CD14-positive monocyte (primary cell): Measurements from ENCODE around the gene DENR. TPM values are rescaled to one million over a fixed set of nuclear protein-coding genes. Genes with fewer than 3 reads are reported as not detected.
A peak's percentile ranks its signal among the peaks of the same experiment; 100 is the strongest.

Experiments used
- DNase-seq, 3 donors: peaks; one replicate each; pipeline ENCODE4 v3.0.0-alpha.2; 2011 to 2022
- H2AFZ ChIP-seq: 2 replicates; pipeline ENCODE4 v1.6.0; 2012; ENCODE audit warnings: mild to moderate bottlenecking, low read depth, low read length, inconsistent platforms; ENCODE audit not compliant: insufficient read depth, poor library complexity, severe bottlenecking
- H3K27ac ChIP-seq, 2 donors: 1 replicate in 1 of 2; 2 replicates in 1 of 2; pipeline ENCODE4 v1.5.1; 2012 to 2013; ENCODE audit warnings: low read length in 2 of 2, control low read depth in 1 of 2, inconsistent platforms in 1 of 2, low read depth in 1 of 2, mild to moderate bottlenecking in 1 of 2
- H3K27me3 ChIP-seq, 2 donors: one replicate each; pipeline versions ENCODE4 v1.6.0 to v1.6.1; 2011 to 2013; ENCODE audit warnings: low read length in 2 of 2; ENCODE audit not compliant: control insufficient read depth in 2 of 2, insufficient read depth in 2 of 2
- H3K36me3 ChIP-seq, 2 donors: replicated peaks in 1 of 2; 1 replicate in 1 of 2; 2 replicates in 1 of 2; pipeline versions ENCODE4 v1.5.1 to v1.6.1; 2012 to 2013; ENCODE audit warnings: low read length in 2 of 2, control low read depth in 1 of 2, inconsistent platforms in 1 of 2, mild to moderate bottlenecking in 1 of 2; ENCODE audit not compliant: insufficient read depth in 2 of 2, control insufficient read depth in 1 of 2
- H3K4me1 ChIP-seq, 2 donors: 1 replicate in 1 of 2; 2 replicates in 1 of 2; pipeline versions ENCODE4 v1.5.1 to v1.6.1; 2012 to 2013; ENCODE audit warnings: low read length in 2 of 2, control low read depth in 1 of 2, inconsistent platforms in 1 of 2, mild to moderate bottlenecking in 1 of 2, moderate library complexity in 1 of 2; ENCODE audit not compliant: insufficient read depth in 2 of 2, control insufficient read depth in 1 of 2
- H3K4me2 ChIP-seq: replicated peaks from 2 replicates; pipeline ENCODE3; 2012; ENCODE audit warnings: low read length, moderate library complexity, mild to moderate bottlenecking; ENCODE audit not compliant: poor library complexity, severe bottlenecking; ENCODE audit errors: extremely low read depth
- H3K4me3 ChIP-seq, 3 experiments: fragments of 200-600 bp in 1 of 3; sonication (generic) in 1 of 3; replicated peaks in 1 of 3; 1 replicate in 2 of 3; 2 replicates in 1 of 3; pipeline ENCODE4 v1.5.1; 2011 to 2013; ENCODE audit warnings: low read length in 3 of 3, mild to moderate bottlenecking in 3 of 3, control low read depth in 2 of 3, low read depth in 2 of 3, inconsistent platforms in 1 of 3, moderate library complexity in 1 of 3
- H3K79me2 ChIP-seq: 2 replicates; pipeline ENCODE4 v1.6.0; 2012; ENCODE audit warnings: mild to moderate bottlenecking, control low read depth, inconsistent platforms, low read length, moderate library complexity; ENCODE audit not compliant: insufficient read depth
- H3K9ac ChIP-seq: 2 replicates; pipeline ENCODE4 v1.6.0; 2017; ENCODE audit warnings: low read length, mild to moderate bottlenecking; ENCODE audit not compliant: insufficient read depth, poor library complexity, severe bottlenecking
- H3K9me3 ChIP-seq, 2 donors: replicated peaks in 1 of 2; 1 replicate in 1 of 2; 2 replicates in 1 of 2; pipeline versions ENCODE4 v1.5.1 to v1.6.1; 2012 to 2013; ENCODE audit warnings: low read length in 2 of 2, control low read depth in 1 of 2; ENCODE audit not compliant: control insufficient read depth in 1 of 2, insufficient read depth in 1 of 2
- H4K20me1 ChIP-seq: 2 replicates; pipeline ENCODE4 v1.6.0; 2012; ENCODE audit warnings: mild to moderate bottlenecking, low read length, control low read depth, moderate library complexity; ENCODE audit not compliant: insufficient read depth
- H3K27ac Mint-ChIP-seq, 7 donors: one replicate each; pipeline ENCODE4 v1.8.0; 2020; ENCODE audit warnings: mild to moderate bottlenecking in 7 of 7, mixed read lengths in 7 of 7, moderate library complexity in 6 of 7, inconsistent platforms in 2 of 7
- H3K27me3 Mint-ChIP-seq, 3 donors: one replicate each; pipeline ENCODE4 v1.8.0; 2021 to 2022; ENCODE audit warnings: low read depth in 3 of 3, mild to moderate bottlenecking in 3 of 3, mixed read lengths in 3 of 3, moderate library complexity in 3 of 3, inconsistent platforms in 1 of 3
- H3K36me3 Mint-ChIP-seq, 2 donors: one replicate each; pipeline ENCODE4 v1.8.0; 2020; ENCODE audit warnings: mixed read lengths in 2 of 2, inconsistent platforms in 1 of 2, mild to moderate bottlenecking in 1 of 2
- H3K4me1 Mint-ChIP-seq: one replicate; pipeline ENCODE4 v1.8.0; 2020; ENCODE audit warnings: mild to moderate bottlenecking, mixed read lengths
- H3K4me3 Mint-ChIP-seq, 2 donors: one replicate each; pipeline ENCODE4 v1.8.0; 2020; ENCODE audit warnings: mild to moderate bottlenecking in 2 of 2, mixed read lengths in 2 of 2, moderate library complexity in 1 of 2
- H3K9me3 Mint-ChIP-seq, 7 donors: one replicate each; pipeline ENCODE4 v1.8.0; 2020 to 2022; ENCODE audit warnings: mixed read lengths in 7 of 7, mild to moderate bottlenecking in 6 of 7, moderate library complexity in 6 of 7, inconsistent platforms in 2 of 7
- CTCF ChIP-seq: fragments of 200-600 bp; IDR thresholded peaks from one replicate; pipeline ENCODE4 v1.8.0; 2022; ENCODE audit warnings: antibody characterized with exemption, mild to moderate bottlenecking
- WGBS: methylation state at CpG from one replicate; pipeline ENCODE4 v1.1.5; 2013; ENCODE audit warnings: missing lambda C conversion rate; ENCODE audit not compliant: insufficient coverage; 5-methylcytosine and 5-hydroxymethylcytosine counted together
- intact Hi-C, 2 donors: fragments of 100-400 bp; cut with micrococcal nuclease; formaldehyde crosslinking; loops; one replicate each; pipeline versions ENCODE4 v1.15.0 to v1.15.1; 2023
- polyA plus RNA-seq, 3 donors: library from polyadenylated mRNA; depleted of rRNA in 1 of 3; unstranded in 2 of 3; stranded (reverse) in 1 of 3; fragments of 300-500 nt in 2 of 3; fragments of >200 nt in 1 of 3; fragmentation: Illumina TruSeq in 2 of 3; gene quantifications; 1 replicate in 2 of 3; 2 replicates in 1 of 3; pipeline ENCODE4 v1.2.3, GENCODE V29; 2012 to 2021

DENR gene
- polyA plus RNA-seq, 3 donors = 11.2 to 34.1 (median 32.5) TPM

DNA sequence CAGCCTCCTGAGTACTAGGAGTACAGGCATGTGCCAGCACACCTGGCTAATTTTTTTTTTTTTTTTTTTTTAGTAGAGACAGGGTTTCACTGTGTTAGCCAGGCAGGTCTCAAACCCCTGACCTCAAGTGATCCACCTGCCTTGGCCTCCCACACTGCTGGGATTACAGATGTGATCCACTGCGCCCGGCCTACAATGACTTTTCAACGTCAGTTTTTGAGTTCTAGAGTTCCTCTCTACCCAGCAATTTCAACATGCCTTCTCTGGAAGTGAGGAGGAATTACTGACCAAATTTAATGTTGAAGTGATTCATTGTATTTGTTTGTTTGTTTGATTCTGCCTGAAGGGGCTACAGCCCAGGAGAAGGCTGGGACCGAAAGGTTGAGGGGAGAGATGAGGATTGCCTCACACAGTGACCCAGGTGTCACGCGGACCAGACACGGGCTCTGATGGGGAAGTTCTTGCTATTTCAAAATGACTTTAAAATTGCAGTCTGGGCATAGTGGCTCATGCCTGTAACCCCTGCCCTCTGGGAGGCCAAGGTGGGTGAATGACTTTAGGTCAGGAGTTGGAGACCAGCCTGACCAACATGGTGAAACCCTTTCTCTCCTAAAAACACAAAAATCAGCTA is 8.6 kb upstream of the DENR start:
- no peaks in the 10 kb centered on the region for H3K79me2 ChIP-seq
- peak overlapping the region; percentile 13 for H3K4me2 ChIP-seq
- H3K27ac ChIP-seq = peak overlapping the region; percentile 73 to 79
- WGBS = 16% methylated on average over 4 of the region's 7 CpGs
- Mint-ChIP-seq H3K36me3 (no peaks in the 10 kb centered on the region), H3K4me3 (peak overlapping the region in 1 of 2 donors; percentile 56), H3K27me3 (peaks cover 0 to 2% (median 0%) of the 10 kb centered on the region in 3 donors), H3K9me3 (peaks cover 0 to 3% (median 2%) of the 10 kb centered on the region in 7 donors), H3K27ac (peak overlapping the region; percentile 90 to 94 (median 92)), H3K4me1 (peaks cover 28% of the 10 kb centered on the region)
- no peak for TF ChIP-seq CTCF
- peaks cover 44 to 45% of the 10 kb centered on the region in 2 donors for H3K4me1 ChIP-seq
- H3K36me3 ChIP-seq = no peaks in the 10 kb centered on the region
- H3K27me3 ChIP-seq = no peaks in the 10 kb centered on the region
- H3K4me3 ChIP-seq = no peak overlapping the region
- H3K9ac ChIP-seq = peak overlapping the region; percentile 27
- H4K20me1 ChIP-seq = no peaks in the 10 kb centered on the region
- H3K9me3 ChIP-seq = no peaks in the 10 kb centered on the region
- peak; percentile 92 to 95 (median 94) for DNase-seq
- intact Hi-C loops = loop anchor here in 1 of 2 donors (2.0 kb wide), 1 partner anchor 17 kb away; no protein-coding TSS in a partner anchor
- H2AFZ ChIP-seq = no peak overlapping the region

- peaks cover 38% of the 10 kb centered on the region for H3K4me1 Mint-ChIP-seq
- H3K4me3 Mint-ChIP-seq = no peak overlapping the region
- Histone ChIP-seq H3K4me3 (no peak overlapping the region), H3K4me1 (peaks cover 44 to 47% of the 10 kb centered on the region in 2 donors), H3K79me2 (no peaks in the 10 kb centered on the region), H3K27me3 (no peaks in the 10 kb centered on the region), H2AFZ (no peak overlapping the region), H3K9ac (no peak overlapping the region), H3K36me3 (no peaks in the 10 kb centered on the region), H3K9me3 (no peaks in the 10 kb centered on the region), H3K4me2 (no peak overlapping the region), H3K27ac (peak overlapping the region; percentile 38 to 56), H4K20me1 (no peaks in the 10 kb centered on the region)
- no peak for TF ChIP-seq CTCF
- DNase-seq = peak; percentile 43 to 60 (median 56)
- peaks cover 0 to 3% (median 0%) of the 10 kb centered on the region in 3 donors for H3K27me3 Mint-ChIP-seq
- WGBS = 100% methylated on average over 2 of the region's 9 CpGs
- H3K9me3 Mint-ChIP-seq = peaks cover 0 to 7% (median 0%) of the 10 kb centered on the region in 7 donors
- intact Hi-C loops = no loop called here
- peak overlapping the region; percentile 40 to 85 (median 78) for H3K27ac Mint-ChIP-seq
- no peaks in the 10 kb centered on the region for H3K36me3 Mint-ChIP-seq
Measured at GRCh38 chr12:122747224-122748135, 5.1 kb upstream of the DENR start.
